CD4-positive, alpha-beta T cell (primary cell): ENCODE results near the gene C6orf132. TPM values are rescaled to one million over a fixed set of nuclear protein-coding genes. Genes with fewer than 3 reads are reported as not detected.
A peak's percentile ranks its signal among the peaks of the same experiment; 100 is the strongest.

ENCODE experiments used
- ATAC-seq: fragments of 200-7000 bp; cut with Tn5 transposase; one replicate; pipeline ENCODE4 v1.10.0; 2022; ENCODE audit warnings: mild to moderate bottlenecking; ENCODE audit not compliant: poor library complexity
- CTCF ChIA-PET: fragments of 350-600 bp; sonication (Branson Sonifier 250); formaldehyde crosslinking; loops from one replicate; lab custom pipeline; 2021; ENCODE audit warnings: antibody characterized with exemption, inconsistent platforms; lab: Charles Lee
- POLR2A ChIA-PET: fragments of 350-600 bp; sonication (Branson Sonifier 250); formaldehyde crosslinking; loops from one replicate; lab custom pipeline; 2021; ENCODE audit warnings: antibody characterized with exemption, inconsistent platforms; lab: Charles Lee
- DNase-seq, 14 experiments: peaks; one replicate each; pipeline ENCODE4 v3.0.0-alpha.2; 2013 to 2020; ENCODE audit warnings: mixed read lengths in 2 of 14
- H3K27ac ChIP-seq, 2 donors: one replicate each; pipeline versions ENCODE4 v1.5.1 to v1.7.0; 2013; ENCODE audit warnings: low read length in 2 of 2, low read depth in 1 of 2, mild to moderate bottlenecking in 1 of 2
- H3K27me3 ChIP-seq, 2 experiments: 1 replicate in 1 of 2; 2 replicates in 1 of 2; pipeline versions ENCODE4 v1.6.1 to v1.7.0; 2013; ENCODE audit warnings: low read length in 2 of 2, control low read depth in 1 of 2, mild to moderate bottlenecking in 1 of 2, moderate library complexity in 1 of 2; ENCODE audit not compliant: insufficient read depth in 2 of 2, control insufficient read depth in 1 of 2
- H3K36me3 ChIP-seq: one replicate; pipeline ENCODE4 v1.6.1; 2013; ENCODE audit warnings: low read length, control low read depth; ENCODE audit not compliant: insufficient read depth
- H3K4me1 ChIP-seq: one replicate; pipeline ENCODE4 v1.6.1; 2013; ENCODE audit warnings: low read length, control low read depth; ENCODE audit not compliant: insufficient read depth
- H3K4me3 ChIP-seq: one replicate; pipeline ENCODE4 v1.5.1; 2013; ENCODE audit warnings: mild to moderate bottlenecking, low read length, moderate library complexity
- H3K9me3 ChIP-seq, 2 experiments: 1 replicate in 1 of 2; 2 replicates in 1 of 2; pipeline versions ENCODE4 v1.6.1 to v1.7.0; 2013; ENCODE audit warnings: low read length in 2 of 2, mild to moderate bottlenecking in 2 of 2, control low read depth in 1 of 2, moderate library complexity in 1 of 2; ENCODE audit not compliant: control insufficient read depth in 1 of 2, insufficient read depth in 1 of 2
- H3K27ac Mint-ChIP-seq: one replicate; pipeline ENCODE4 v1.8.0; 2020; ENCODE audit warnings: mixed read lengths
- H3K27me3 Mint-ChIP-seq: one replicate; pipeline ENCODE4 v1.8.0; 2021; ENCODE audit warnings: mixed read lengths
- H3K36me3 Mint-ChIP-seq: one replicate; pipeline ENCODE4 v1.8.0; 2021; ENCODE audit warnings: low read depth, mixed read lengths
- H3K4me1 Mint-ChIP-seq: one replicate; pipeline ENCODE4 v1.8.0; 2021; ENCODE audit warnings: low read depth, mixed read lengths
- H3K4me3 Mint-ChIP-seq: one replicate; pipeline ENCODE4 v1.8.0; 2020; ENCODE audit warnings: mild to moderate bottlenecking, mixed read lengths
- H3K9me3 Mint-ChIP-seq: one replicate; pipeline ENCODE4 v1.8.0; 2020; ENCODE audit warnings: mixed read lengths
- CTCF ChIP-seq: fragments of 200-600 bp; IDR thresholded peaks from one replicate; pipeline ENCODE4 v1.8.0; 2022; ENCODE audit warnings: antibody characterized with exemption, mild to moderate bottlenecking
- intact Hi-C, 2 experiments: fragments of 100-400 bp; cut with DNase I in 1 of 2; cut with micrococcal nuclease in 1 of 2; formaldehyde crosslinking; loops; one replicate each; pipeline versions ENCODE4 v1.15.1 to v1.9.0; 2023 to 2025; cut with DNase I, micrococcal nuclease
- total RNA-seq, 174 experiments: library from RNA in 2 of 174; stranded (reverse) in 2 of 174; gene quantifications; one replicate each; pipeline ENCODE4 v1.2.3 and lab custom pipeline; 2021 to 2026

The C6orf132 gene
- total RNA-seq, 2 experiments from 2014 or later = not detected

DNA sequence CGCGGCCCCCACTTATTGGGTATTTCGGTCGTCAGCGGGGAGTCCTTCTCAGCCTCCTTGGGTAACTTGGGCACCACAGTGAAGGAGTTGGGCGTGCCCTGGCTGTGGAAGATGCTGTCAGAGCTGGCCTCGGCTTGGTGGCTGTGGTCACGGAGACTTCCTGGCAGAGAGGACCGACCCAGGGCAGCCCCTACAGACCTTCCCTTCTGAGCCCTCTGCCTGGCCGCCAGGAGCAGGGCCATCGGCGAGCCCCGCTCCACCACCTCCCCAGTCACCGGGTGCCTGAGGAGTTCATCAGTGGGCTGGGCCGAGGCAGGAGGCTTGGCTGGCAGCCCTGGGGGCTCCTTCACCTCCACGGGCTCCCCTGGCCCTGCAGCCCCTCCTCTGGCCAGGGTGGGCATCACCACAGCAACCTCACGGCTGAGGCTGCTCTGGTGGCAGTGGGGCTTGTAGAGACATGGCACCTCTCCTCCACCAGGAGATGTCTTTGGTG, 37.2 kb downstream of the C6orf132 start:
- Histone ChIP-seq H3K4me1 (peaks cover 11% of the 10 kb centered on the region), H3K27ac (no peak overlapping the region), H3K4me3 (no peak overlapping the region), H3K27me3 (no peaks in the 10 kb centered on the region), H3K9me3 (no peaks in the 10 kb centered on the region), H3K36me3 (no peaks in the 10 kb centered on the region)
- CTCF ChIA-PET = interaction anchor here (0.7 to 2.1 kb wide), 6 partner anchors 20 to 168 kb away, joined by 3 to 10 read pairs (median 6); partner anchors contain the start of gene TAF8
- Mint-ChIP-seq H3K4me1 (peaks cover 8% of the 10 kb centered on the region), H3K36me3 (no peaks in the 10 kb centered on the region), H3K4me3 (peak overlapping the region; percentile 45), H3K27ac (no peak overlapping the region), H3K9me3 (no peaks in the 10 kb centered on the region), H3K27me3 (no peaks in the 10 kb centered on the region)
- intact Hi-C loops = loop anchor here in 1 of 2 experiments (2.0 kb wide), 2 partner anchors 258 to 326 kb away; partner anchors contain the start of gene FRS3
- DNase-seq = peak in 1 of 14 experiments; percentile 24
- POLR2A ChIA-PET = interaction anchor here (1.6 kb wide), 1 partner anchor 318 kb away, joined by 9 read pairs; the partner anchor contains the start of gene TOMM6
- TF ChIP-seq CTCF = no peak
- no peak for ATAC-seq

GRCh38 chr6:42104804-42105125, 37.7 kb downstream of the C6orf132 start:
- POLR2A ChIA-PET = interaction anchor here (0.7 to 1.6 kb wide), 2 partner anchors 57 to 318 kb away, joined by 4 to 9 read pairs; partner anchors contain the start of gene TOMM6
- no peaks in the 10 kb centered on the region for H3K36me3 Mint-ChIP-seq
- H3K4me1 Mint-ChIP-seq = peaks cover 8% of the 10 kb centered on the region
- no peaks in the 10 kb centered on the region for H3K27me3 Mint-ChIP-seq
- peak in 1 of 14 experiments; percentile 2 for DNase-seq
- H3K9me3 ChIP-seq = no peaks in the 10 kb centered on the region
- no peak overlapping the region for H3K27ac Mint-ChIP-seq
- intact Hi-C loops = loop anchor here in 1 of 2 experiments (2.0 to 5.0 kb wide), 3 partner anchors 202 to 326 kb away; partner anchors contain the start of gene FRS3
- H3K27me3 ChIP-seq = no peaks in the 10 kb centered on the region
- no peak overlapping the region for H3K27ac ChIP-seq
- peak overlapping the region; percentile 45 for H3K4me3 Mint-ChIP-seq
- H3K9me3 Mint-ChIP-seq = no peaks in the 10 kb centered on the region
- no peaks in the 10 kb centered on the region for H3K36me3 ChIP-seq
- no peak for TF ChIP-seq CTCF
- peaks cover 11% of the 10 kb centered on the region for H3K4me1 ChIP-seq
- H3K4me3 ChIP-seq = peak overlapping the region; percentile 49
- CTCF ChIA-PET = interaction anchor here (0.6 to 2.1 kb wide), 15 partner anchors 9 to 1431 kb away, joined by 3 to 10 read pairs (median 3); partner anchors contain the start of genes MRPS10 and TAF8
- no peak for ATAC-seq

GRCh38 chr6:42104095-42104803, 38.2 kb downstream of the C6orf132 start:
- H3K9me3 Mint-ChIP-seq = no peaks in the 10 kb centered on the region
- DNase-seq (peak; percentile 40 to 85 (median 62)), ATAC-seq (peak; percentile 90)
- Histone ChIP-seq H3K4me1 (peaks cover 11% of the 10 kb centered on the region), H3K9me3 (no peaks in the 10 kb centered on the region), H3K4me3 (peak overlapping the region; percentile 49), H3K27ac (no peak overlapping the region), H3K36me3 (no peaks in the 10 kb centered on the region), H3K27me3 (no peaks in the 10 kb centered on the region)
- intact Hi-C loops = loop anchor here in 1 of 2 experiments (2.0 to 5.0 kb wide), 3 partner anchors 202 to 325 kb away; partner anchors contain the start of gene FRS3
- CTCF ChIA-PET = interaction anchor here (0.6 to 2.1 kb wide), 22 partner anchors 9 to 1432 kb away, joined by 3 to 10 read pairs (median 3); partner anchors contain the start of genes MRPS10 and TAF8
- no peaks in the 10 kb centered on the region for H3K27me3 Mint-ChIP-seq
- peaks cover 8% of the 10 kb centered on the region for H3K4me1 Mint-ChIP-seq
- no peak overlapping the region for H3K27ac Mint-ChIP-seq
- POLR2A ChIA-PET = interaction anchor here (0.6 to 1.6 kb wide), 4 partner anchors 54 to 317 kb away, joined by 3 to 9 read pairs (median 4); partner anchors contain the start of genes TAF8 and TOMM6
- peak; percentile 92 for TF ChIP-seq CTCF
- H3K4me3 Mint-ChIP-seq = peak overlapping the region; percentile 63
- H3K36me3 Mint-ChIP-seq = no peaks in the 10 kb centered on the region
